ENCODE results near the gene NUP188.

NUP188 gene

DNA sequence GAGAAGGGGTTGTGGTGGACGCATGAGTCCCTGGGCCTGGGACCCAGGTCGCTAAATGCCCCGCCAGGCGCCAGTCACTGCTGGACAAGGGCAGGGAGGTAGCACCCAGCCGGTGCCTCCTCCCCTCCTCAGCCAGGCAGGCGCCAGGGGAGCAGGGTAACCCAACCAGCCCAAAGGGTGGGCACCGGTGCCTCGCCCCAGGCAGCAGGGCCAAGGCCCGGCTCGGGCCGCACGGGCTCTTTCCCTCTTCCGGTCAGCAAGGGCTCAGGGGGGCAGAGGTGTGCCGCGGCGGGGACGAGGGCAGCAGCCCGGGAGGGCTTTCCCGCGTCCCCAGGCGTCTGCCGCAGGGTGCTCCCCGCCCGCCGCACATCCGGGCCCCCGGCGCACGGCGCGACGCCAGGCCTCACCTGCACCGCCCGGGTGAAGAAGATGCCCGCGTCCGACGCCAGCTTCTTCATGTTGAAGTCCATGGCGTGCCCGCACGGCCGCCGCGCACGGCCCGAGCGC is 80.2 kb downstream of the NUP188 start (continued):
- TF ChIP-seq REPIN1 (tag by site-specific recombination; IDR thresholded peaks at IDR 0.05; ENCODE audit: low read depth) (no peak), ZNF202 (tag by site-specific recombination; IDR thresholded peaks at IDR 0.05; ENCODE audit: borderline replicate concordance) (no peak), ZBTB20 (tag by site-specific recombination; IDR thresholded peaks at IDR 0.05) (peak; percentile 75), ZNF24 (tag by site-specific recombination; IDR thresholded peaks at IDR 0.05) (no peak), ZXDB (tag by site-specific recombination; IDR thresholded peaks at IDR 0.05) (peak; percentile 45), SCRT2 (tag by site-specific recombination; IDR thresholded peaks at IDR 0.05) (no peak), ZIC2 (tag by site-specific recombination; IDR thresholded peaks at IDR 0.05) (peak; percentile 68), ZNF555 (tag by site-specific recombination; conservative IDR thresholded peaks at IDR 0.05) (no peak), SP7 (tag by site-specific recombination; IDR thresholded peaks at IDR 0.05) (no peak; the same call in 1 of the 2 replicates), ZNF311 (tag by site-specific recombination; IDR thresholded peaks at IDR 0.05; ENCODE audit: borderline replicate concordance) (no peak), ZNF121 (tag by site-specific recombination; IDR thresholded peaks at IDR 0.05) (no peak), GLI4 (tag by site-specific recombination; IDR thresholded peaks at IDR 0.05) (no peak), ZBTB7A (tag by site-specific recombination; IDR thresholded peaks at IDR 0.05; ENCODE audit: low read depth) (0 out of 2 replicates have a peak, but pooled peaks have one; percentile 31), ZNF221 (tag by site-specific recombination; IDR thresholded peaks at IDR 0.05; ENCODE audit: borderline replicate concordance) (no peak), ZNF341 (tag by site-specific recombination; IDR thresholded peaks at IDR 0.05; ENCODE audit: low read depth) (peak; percentile 88), ZSCAN16 (tag by site-specific recombination; IDR thresholded peaks at IDR 0.05) (no peak), ZNF704 (tag by site-specific recombination; IDR thresholded peaks at IDR 0.05) (no peak), ZNF140 (tag by site-specific recombination; IDR thresholded peaks at IDR 0.05) (no peak), ZNF707 (tag by site-specific recombination; IDR thresholded peaks at IDR 0.05) (no peak), ZNF398 (tag by site-specific recombination; IDR thresholded peaks at IDR 0.05) (no peak), ZNF146 (tag by site-specific recombination; IDR thresholded peaks at IDR 0.05) (no peak), ZNF624 (tag by site-specific recombination; IDR thresholded peaks at IDR 0.05) (no peak), ZNF837 (tag by site-specific recombination; IDR thresholded peaks at IDR 0.05) (no peak), SALL2 (tag by site-specific recombination; IDR thresholded peaks at IDR 0.05; ENCODE audit: borderline replicate concordance) (no peak)
- TF ChIP-seq, protein P1, sequence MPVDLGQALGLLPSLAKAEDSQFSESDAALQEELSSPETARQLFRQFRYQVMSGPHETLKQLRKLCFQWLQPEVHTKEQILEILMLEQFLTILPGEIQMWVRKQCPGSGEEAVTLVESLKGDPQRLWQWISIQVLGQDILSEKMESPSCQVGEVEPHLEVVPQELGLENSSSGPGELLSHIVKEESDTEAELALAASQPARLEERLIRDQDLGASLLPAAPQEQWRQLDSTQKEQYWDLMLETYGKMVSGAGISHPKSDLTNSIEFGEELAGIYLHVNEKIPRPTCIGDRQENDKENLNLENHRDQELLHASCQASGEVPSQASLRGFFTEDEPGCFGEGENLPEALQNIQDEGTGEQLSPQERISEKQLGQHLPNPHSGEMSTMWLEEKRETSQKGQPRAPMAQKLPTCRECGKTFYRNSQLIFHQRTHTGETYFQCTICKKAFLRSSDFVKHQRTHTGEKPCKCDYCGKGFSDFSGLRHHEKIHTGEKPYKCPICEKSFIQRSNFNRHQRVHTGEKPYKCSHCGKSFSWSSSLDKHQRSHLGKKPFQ (tag by site-specific recombination; IDR thresholded peaks at IDR 0.05) = no peak
- TF ChIP-seq, protein P2, sequence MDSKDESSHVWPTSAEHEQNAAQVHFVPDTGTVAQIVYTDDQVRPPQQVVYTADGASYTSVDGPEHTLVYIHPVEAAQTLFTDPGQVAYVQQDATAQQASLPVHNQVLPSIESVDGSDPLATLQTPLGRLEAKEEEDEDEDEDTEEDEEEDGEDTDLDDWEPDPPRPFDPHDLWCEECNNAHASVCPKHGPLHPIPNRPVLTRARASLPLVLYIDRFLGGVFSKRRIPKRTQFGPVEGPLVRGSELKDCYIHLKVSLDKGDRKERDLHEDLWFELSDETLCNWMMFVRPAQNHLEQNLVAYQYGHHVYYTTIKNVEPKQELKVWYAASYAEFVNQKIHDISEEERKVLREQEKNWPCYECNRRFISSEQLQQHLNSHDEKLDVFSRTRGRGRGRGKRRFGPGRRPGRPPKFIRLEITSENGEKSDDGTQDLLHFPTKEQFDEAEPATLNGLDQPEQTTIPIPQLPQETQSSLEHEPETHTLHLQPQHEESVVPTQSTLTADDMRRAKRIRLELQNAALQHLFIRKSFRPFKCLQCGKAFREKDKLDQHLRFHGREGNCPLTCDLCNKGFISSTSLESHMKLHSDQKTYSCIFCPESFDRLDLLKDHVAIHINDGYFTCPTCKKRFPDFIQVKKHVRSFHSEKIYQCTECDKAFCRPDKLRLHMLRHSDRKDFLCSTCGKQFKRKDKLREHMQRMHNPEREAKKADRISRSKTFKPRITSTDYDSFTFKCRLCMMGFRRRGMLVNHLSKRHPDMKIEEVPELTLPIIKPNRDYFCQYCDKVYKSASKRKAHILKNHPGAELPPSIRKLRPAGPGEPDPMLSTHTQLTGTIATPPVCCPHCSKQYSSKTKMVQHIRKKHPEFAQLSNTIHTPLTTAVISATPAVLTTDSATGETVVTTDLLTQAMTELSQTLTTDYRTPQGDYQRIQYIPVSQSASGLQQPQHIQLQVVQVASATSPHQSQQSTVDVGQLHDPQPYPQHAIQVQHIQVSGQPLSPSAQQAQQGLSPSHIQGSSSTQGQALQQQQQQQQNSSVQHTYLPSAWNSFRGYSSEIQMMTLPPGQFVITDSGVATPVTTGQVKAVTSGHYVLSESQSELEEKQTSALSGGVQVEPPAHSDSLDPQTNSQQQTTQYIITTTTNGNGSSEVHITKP (tag by site-specific recombination; IDR thresholded peaks at IDR 0.05) = peak; percentile 66
- TF ChIP-seq, protein P3, sequence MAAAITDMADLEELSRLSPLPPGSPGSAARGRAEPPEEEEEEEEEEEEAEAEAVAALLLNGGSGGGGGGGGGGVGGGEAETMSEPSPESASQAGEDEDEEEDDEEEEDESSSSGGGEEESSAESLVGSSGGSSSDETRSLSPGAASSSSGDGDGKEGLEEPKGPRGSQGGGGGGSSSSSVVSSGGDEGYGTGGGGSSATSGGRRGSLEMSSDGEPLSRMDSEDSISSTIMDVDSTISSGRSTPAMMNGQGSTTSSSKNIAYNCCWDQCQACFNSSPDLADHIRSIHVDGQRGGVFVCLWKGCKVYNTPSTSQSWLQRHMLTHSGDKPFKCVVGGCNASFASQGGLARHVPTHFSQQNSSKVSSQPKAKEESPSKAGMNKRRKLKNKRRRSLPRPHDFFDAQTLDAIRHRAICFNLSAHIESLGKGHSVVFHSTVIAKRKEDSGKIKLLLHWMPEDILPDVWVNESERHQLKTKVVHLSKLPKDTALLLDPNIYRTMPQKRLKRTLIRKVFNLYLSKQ (tag by site-specific recombination; IDR thresholded peaks at IDR 0.05; ENCODE audit: borderline replicate concordance) = no peak
- TF ChIP-seq, protein P4, sequence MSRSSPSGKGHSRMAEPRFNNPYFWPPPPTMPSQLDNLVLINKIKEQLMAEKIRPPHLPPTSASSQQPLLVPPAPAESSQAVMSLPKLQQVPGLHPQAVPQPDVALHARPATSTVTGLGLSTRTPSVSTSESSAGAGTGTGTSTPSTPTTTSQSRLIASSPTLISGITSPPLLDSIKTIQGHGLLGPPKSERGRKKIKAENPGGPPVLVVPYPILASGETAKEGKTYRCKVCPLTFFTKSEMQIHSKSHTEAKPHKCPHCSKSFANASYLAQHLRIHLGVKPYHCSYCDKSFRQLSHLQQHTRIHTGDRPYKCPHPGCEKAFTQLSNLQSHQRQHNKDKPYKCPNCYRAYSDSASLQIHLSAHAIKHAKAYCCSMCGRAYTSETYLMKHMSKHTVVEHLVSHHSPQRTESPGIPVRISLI (tag by site-specific recombination; IDR thresholded peaks at IDR 0.05) = no peak

Measured in HEK293 (cell line).